ENCODE results near the gene RPUSD1. TPM values are rescaled to one million over a fixed set of nuclear protein-coding genes. Genes with fewer than 3 reads are reported as not detected.

Gene RPUSD1
- total RNA-seq, 1 donor from 2014 or later, result 24.3 TPM

GRCh38 chr16:739560-740458 lies 48.4 kb downstream of the RPUSD1 start:
- Mint-ChIP-seq H3K4me1 (ENCODE audit: unreplicated experiment) (peaks cover 8% of the 10 kb centered on the region), H3K36me3 (ENCODE audit: unreplicated experiment) (peaks cover 10% of the 10 kb centered on the region), H3K4me3 (ENCODE audit: unreplicated experiment) (peak overlapping the region; percentile 79), H3K27me3 (ENCODE audit: unreplicated experiment) (no peaks in the 10 kb centered on the region), H3K9me3 (ENCODE audit: unreplicated experiment) (no peaks in the 10 kb centered on the region), H3K27ac (ENCODE audit: unreplicated experiment) (peak overlapping the region; percentile 23)
- TF ChIP-seq CTCF (IDR thresholded peaks at IDR 0.05), result no peak
- DNase-seq (ENCODE audit: extremely low spot score, unreplicated experiment), result no peak

- no peak overlapping the region for H3K4me3 Mint-ChIP-seq (ENCODE audit: unreplicated experiment)
- no peak overlapping the region for H3K27ac Mint-ChIP-seq (ENCODE audit: unreplicated experiment)
- no peaks in the 10 kb centered on the region for H3K27me3 Mint-ChIP-seq (ENCODE audit: unreplicated experiment)
- H3K9me3 Mint-ChIP-seq (ENCODE audit: unreplicated experiment), result no peaks in the 10 kb centered on the region
- peaks cover 12% of the 10 kb centered on the region for H3K36me3 Mint-ChIP-seq (ENCODE audit: unreplicated experiment)
- no peak for TF ChIP-seq CTCF (IDR thresholded peaks at IDR 0.05)
- peaks cover 8% of the 10 kb centered on the region for H3K4me1 Mint-ChIP-seq (ENCODE audit: unreplicated experiment)
- peak; percentile 82 for DNase-seq (ENCODE audit: extremely low spot score, unreplicated experiment)
Measured at GRCh38 chr16:736936-737481, 51.2 kb downstream of the RPUSD1 start.

- Mint-ChIP-seq H3K4me1 (ENCODE audit: unreplicated experiment) (peaks cover 8% of the 10 kb centered on the region), H3K27me3 (ENCODE audit: unreplicated experiment) (no peaks in the 10 kb centered on the region), H3K36me3 (ENCODE audit: unreplicated experiment) (peaks cover 12% of the 10 kb centered on the region), H3K9me3 (ENCODE audit: unreplicated experiment) (no peaks in the 10 kb centered on the region), H3K27ac (ENCODE audit: unreplicated experiment) (no peak overlapping the region), H3K4me3 (ENCODE audit: unreplicated experiment) (no peak overlapping the region)
- no peak for DNase-seq (ENCODE audit: extremely low spot score, unreplicated experiment)
- no peak for TF ChIP-seq CTCF (IDR thresholded peaks at IDR 0.05)
Measured at GRCh38 chr16:735982-736453, 52.2 kb downstream of the RPUSD1 start.

GRCh38 chr16:734981-735881 lies 53.0 kb downstream of the RPUSD1 start:
- no peaks in the 10 kb centered on the region for H3K9me3 Mint-ChIP-seq (ENCODE audit: unreplicated experiment)
- DNase-seq (ENCODE audit: extremely low spot score, unreplicated experiment), result no peak

More at GRCh38 chr16:734981-735881, 53.0 kb downstream of the RPUSD1 start:
- peaks cover 8% of the 10 kb centered on the region for H3K4me1 Mint-ChIP-seq (ENCODE audit: unreplicated experiment)
- H3K4me3 Mint-ChIP-seq (ENCODE audit: unreplicated experiment), result no peak overlapping the region
- TF ChIP-seq CTCF (IDR thresholded peaks at IDR 0.05), result no peak
- no peaks in the 10 kb centered on the region for H3K27me3 Mint-ChIP-seq (ENCODE audit: unreplicated experiment)
- H3K27ac Mint-ChIP-seq (ENCODE audit: unreplicated experiment), result no peak overlapping the region
- H3K36me3 Mint-ChIP-seq (ENCODE audit: unreplicated experiment), result peaks cover 12% of the 10 kb centered on the region

Small RNAs within 50 kb of the gene (microRNA-seq; reads per million reads assigned to microRNA genes)
- not detected for gene MIR662 (ENCODE audit: unreplicated experiment)

Other genes with a start within 250 kb of the RPUSD1 start
- gene PRR35, start 228.0 kb downstream of the RPUSD1 start, total RNA-seq, result not detected in 2 replicates
- gene NHLRC4, start 221.4 kb downstream of the RPUSD1 start, total RNA-seq, result 0.57 and 1.7 TPM in 2 replicates
- 62.0 and 63.6 TPM in 2 replicates for gene PIGQ, start 218.4 kb downstream of the RPUSD1 start, total RNA-seq
- gene RAB40C, start 198.3 kb downstream of the RPUSD1 start, total RNA-seq, result 17.1 and 20.0 TPM in 2 replicates
- 0.47 and 0.56 TPM in 2 replicates for gene WFIKKN1, start 157.4 kb downstream of the RPUSD1 start, total RNA-seq
- gene METTL26, start 152.1 kb downstream of the RPUSD1 start, total RNA-seq, result 58.2 and 69.8 TPM in 2 replicates
- 11.3 and 14.8 TPM in 2 replicates for gene MCRIP2, start 146.6 kb downstream of the RPUSD1 start, total RNA-seq
- gene WDR90, start 139.0 kb downstream of the RPUSD1 start, total RNA-seq, result 28.2 and 38.9 TPM in 2 replicates
- 125 and 126 TPM in 2 replicates for gene RHOT2, start 120.2 kb downstream of the RPUSD1 start, total RNA-seq
- gene RHBDL1, start 112.7 kb downstream of the RPUSD1 start, total RNA-seq, result 3.6 and 5.4 TPM in 2 replicates
- 109 and 116 TPM in 2 replicates for gene STUB1, start 108.0 kb downstream of the RPUSD1 start, total RNA-seq
- gene JMJD8, start 104.0 kb downstream of the RPUSD1 start, total RNA-seq, result 57.6 and 62.1 TPM in 2 replicates
- 19.4 and 19.9 TPM in 2 replicates for gene WDR24, start 98.0 kb downstream of the RPUSD1 start, total RNA-seq
- 0.32 and 0.44 TPM in 2 replicates for gene FBXL16, start 82.6 kb downstream of the RPUSD1 start, total RNA-seq
- gene METRN, start 73.3 kb downstream of the RPUSD1 start, total RNA-seq, result 48.2 and 49.7 TPM in 2 replicates
- gene ANTKMT, start 67.2 kb downstream of the RPUSD1 start, total RNA-seq, result 41.5 and 41.7 TPM in 2 replicates
- 2.6 and 3.1 TPM in 2 replicates for gene CCDC78, start 61.9 kb downstream of the RPUSD1 start, total RNA-seq
- 11.3 and 17.3 TPM in 2 replicates for gene HAGHL, start 61.3 kb downstream of the RPUSD1 start, total RNA-seq
- gene CIAO3, start 47.4 kb downstream of the RPUSD1 start, total RNA-seq, result 31.4 and 31.5 TPM in 2 replicates
- gene MSLN, start 27.6 kb downstream of the RPUSD1 start, total RNA-seq, result 0.19 and 0.21 TPM in 2 replicates
- 19.3 and 25.4 TPM in 2 replicates for gene CHTF18, start 239 bp upstream of the RPUSD1 start, total RNA-seq
- not detected in 2 replicates for gene GNG13, start 12.4 kb upstream of the RPUSD1 start, total RNA-seq
- gene LMF1, start 182.6 kb upstream of the RPUSD1 start, total RNA-seq, result 24.6 and 27.4 TPM in 2 replicates
- 0.27 and 0.31 TPM in 2 replicates for gene SOX8, start 193.4 kb upstream of the RPUSD1 start, total RNA-seq